Measurements from ENCODE around the gene GNA12.
A peak's percentile ranks its signal among the peaks of the same experiment; 100 is the strongest.

Gene GNA12

DNA sequence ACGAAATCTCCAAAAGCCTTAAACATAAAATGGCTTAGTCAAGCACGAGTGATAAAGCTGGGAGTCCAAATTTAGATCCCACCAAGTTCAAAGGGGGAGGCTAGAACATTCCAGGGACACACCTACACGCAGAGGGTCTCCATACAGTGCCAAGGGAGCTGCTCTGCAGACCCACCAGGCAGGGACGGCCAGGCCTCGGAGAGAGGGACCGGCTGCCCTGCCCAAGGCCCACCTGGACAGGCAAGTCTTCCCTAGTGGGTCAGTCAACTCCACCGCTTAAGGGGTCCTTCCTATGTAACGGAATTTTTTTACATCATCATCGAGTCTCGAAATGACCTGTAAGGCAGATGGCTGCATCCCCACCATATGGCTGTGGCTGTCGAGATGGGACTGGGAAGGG lies 127.6 kb downstream of the GNA12 start:
- Histone ChIP-seq H3K79me1 (ENCODE audit: low read depth, low read length) (no peaks in the 10 kb centered on the region), H3K14ac (ENCODE audit: low read length) (no peak overlapping the region), H3K27ac (replicated peaks; ENCODE audit: low read length) (no peak overlapping the region), H2AK5ac (ENCODE audit: low read depth, low read length) (no peak overlapping the region), H3K23ac (ENCODE audit: low read depth, low read length, poor library complexity) (peak overlapping the region; percentile 50), H3K4me2 (ENCODE audit: insufficient read depth, low read length, poor library complexity, severe bottlenecking) (no peak overlapping the region), H4K8ac (ENCODE audit: low read depth, low read length) (no peak overlapping the region), H2BK120ac (ENCODE audit: low read depth, low read length) (no peak overlapping the region), H3K27me3 (ENCODE audit: control insufficient read depth in 3 of 3, insufficient read depth in 3 of 3, low read depth in 1 of 3, low read length in 3 of 3) (no peaks in the 10 kb centered on the region), H2BK5ac (ENCODE audit: low read length) (no peak overlapping the region), H3K4ac (ENCODE audit: low read length) (no peak overlapping the region), H3K9me3 (replicated peaks in 1 of 2; ENCODE audit: control insufficient read depth in 2 of 2, insufficient read depth in 1 of 2, low read depth in 1 of 2, low read length in 2 of 2) (no peaks in the 10 kb centered on the region), H3K4me3 (ENCODE audit: low read length in 2 of 2) (no peak overlapping the region), H3K4me1 (ENCODE audit: control insufficient read depth in 2 of 2, insufficient read depth in 1 of 2, low read depth in 1 of 2, low read length in 2 of 2) (peaks cover 2 to 10% of the 10 kb centered on the region in 2 donors), H3K9ac (ENCODE audit: low read depth, low read length, poor library complexity) (no peak overlapping the region), H3K36me3 (replicated peaks in 1 of 2; ENCODE audit: control insufficient read depth in 2 of 2, insufficient read depth in 2 of 2, low read length in 2 of 2) (peaks cover 12 to 23% of the 10 kb centered on the region in 2 donors), H2AFZ (ENCODE audit: low read length) (no peak overlapping the region), H2BK15ac (ENCODE audit: low read length) (no peak overlapping the region), H2BK12ac (ENCODE audit: low read length) (no peak overlapping the region), H4K91ac (ENCODE audit: low read depth, low read length, poor library complexity) (no peak overlapping the region), H3K18ac (ENCODE audit: low read length) (no peak overlapping the region)
- no CpG with 5 or more reads among the region's 11 CpGs for WGBS, 2 donors (ENCODE audit: extremely low coverage in 2 of 2, insufficient read length in 2 of 2, insufficient replicate concordance in 1 of 2)
- DNase-seq (ENCODE audit: low spot score), result no peak

DNA sequence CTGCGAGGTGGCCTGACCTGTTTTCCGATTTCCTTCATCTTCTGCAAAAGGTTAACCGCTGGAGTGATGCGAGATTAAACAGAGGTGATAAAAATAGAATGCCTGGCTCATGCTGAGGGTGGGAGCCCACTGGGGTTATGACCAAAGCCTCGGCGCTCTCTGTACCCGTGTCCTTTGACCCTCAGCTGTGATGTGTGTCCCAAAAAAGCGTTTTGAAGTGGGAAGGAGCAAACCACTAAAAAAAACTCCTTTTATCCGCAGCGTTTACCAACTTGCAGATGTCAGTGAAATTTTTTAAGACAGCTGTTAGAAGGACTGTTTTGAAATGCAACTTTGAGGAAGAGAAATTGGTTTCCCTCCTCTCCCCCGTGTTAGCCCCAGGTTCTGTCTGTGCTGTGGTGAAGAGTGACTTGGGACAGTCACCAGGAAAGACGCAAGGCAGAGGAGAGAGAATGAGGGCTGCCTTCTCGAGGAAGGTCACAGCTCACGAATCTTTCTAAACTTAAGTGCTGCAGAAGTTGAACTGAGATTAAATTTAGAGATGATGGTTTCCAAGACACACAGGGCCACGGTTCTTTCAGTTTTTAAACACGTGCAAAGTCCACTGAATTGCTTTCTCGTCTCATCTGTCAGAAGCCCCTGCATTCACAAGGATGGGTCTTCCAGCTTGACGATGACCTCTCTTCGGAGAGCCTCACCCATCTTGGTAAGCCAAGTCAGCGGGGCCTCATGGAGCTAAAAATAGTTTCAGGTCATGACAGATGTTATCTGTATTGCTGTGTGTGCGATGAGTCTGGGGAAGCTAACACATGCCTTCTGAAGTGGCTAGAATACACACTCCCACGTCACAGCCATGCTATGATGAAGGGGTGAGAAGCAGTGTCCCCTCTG lies 128.5 kb downstream of the GNA12 start:
- peaks cover 0 to 5% of the 10 kb centered on the region in 2 donors for H3K9me3 ChIP-seq (replicated peaks in 1 of 2; ENCODE audit: control insufficient read depth in 2 of 2, insufficient read depth in 1 of 2, low read depth in 1 of 2, low read length in 2 of 2)
- WGBS, 2 donors (ENCODE audit: extremely low coverage in 2 of 2, insufficient read length in 2 of 2, insufficient replicate concordance in 1 of 2), result no CpG with 5 or more reads among the region's 22 CpGs
- H3K4me1 ChIP-seq (ENCODE audit: control insufficient read depth in 2 of 2, insufficient read depth in 1 of 2, low read depth in 1 of 2, low read length in 2 of 2), result peaks cover 2 to 10% of the 10 kb centered on the region in 2 donors
- no peak overlapping the region for H3K14ac ChIP-seq (ENCODE audit: low read length)
- no peak overlapping the region for H2AFZ ChIP-seq (ENCODE audit: low read length)
- no peak overlapping the region for H3K9ac ChIP-seq (ENCODE audit: low read depth, low read length, poor library complexity)
- H3K27me3 ChIP-seq (ENCODE audit: control insufficient read depth in 3 of 3, insufficient read depth in 3 of 3, low read depth in 1 of 3, low read length in 3 of 3), result no peaks in the 10 kb centered on the region
- H3K27ac ChIP-seq (replicated peaks; ENCODE audit: low read length), result no peak overlapping the region
- no peak overlapping the region for H3K18ac ChIP-seq (ENCODE audit: low read length)
- H4K8ac ChIP-seq (ENCODE audit: low read depth, low read length), result no peak overlapping the region
- no peak overlapping the region for H2BK15ac ChIP-seq (ENCODE audit: low read length)
- H3K79me1 ChIP-seq (ENCODE audit: low read depth, low read length), result no peaks in the 10 kb centered on the region
- H3K4me3 ChIP-seq (ENCODE audit: low read length in 2 of 2), result no peak overlapping the region
- no peak overlapping the region for H3K4ac ChIP-seq (ENCODE audit: low read length)
- no peak overlapping the region for H2AK5ac ChIP-seq (ENCODE audit: low read depth, low read length)
- H4K91ac ChIP-seq (ENCODE audit: low read depth, low read length, poor library complexity), result no peak overlapping the region
- H3K23ac ChIP-seq (ENCODE audit: low read depth, low read length, poor library complexity), result no peak overlapping the region
- H2BK5ac ChIP-seq (ENCODE audit: low read length), result no peak overlapping the region
- H3K4me2 ChIP-seq (ENCODE audit: insufficient read depth, low read length, poor library complexity, severe bottlenecking), result no peak overlapping the region
- H3K36me3 ChIP-seq (replicated peaks in 1 of 2; ENCODE audit: control insufficient read depth in 2 of 2, insufficient read depth in 2 of 2, low read length in 2 of 2), result peaks cover 8 to 23% of the 10 kb centered on the region in 2 donors
- no peak overlapping the region for H2BK12ac ChIP-seq (ENCODE audit: low read length)
- no peak for DNase-seq (ENCODE audit: low spot score)
- no peak overlapping the region for H2BK120ac ChIP-seq (ENCODE audit: low read depth, low read length)

DNA sequence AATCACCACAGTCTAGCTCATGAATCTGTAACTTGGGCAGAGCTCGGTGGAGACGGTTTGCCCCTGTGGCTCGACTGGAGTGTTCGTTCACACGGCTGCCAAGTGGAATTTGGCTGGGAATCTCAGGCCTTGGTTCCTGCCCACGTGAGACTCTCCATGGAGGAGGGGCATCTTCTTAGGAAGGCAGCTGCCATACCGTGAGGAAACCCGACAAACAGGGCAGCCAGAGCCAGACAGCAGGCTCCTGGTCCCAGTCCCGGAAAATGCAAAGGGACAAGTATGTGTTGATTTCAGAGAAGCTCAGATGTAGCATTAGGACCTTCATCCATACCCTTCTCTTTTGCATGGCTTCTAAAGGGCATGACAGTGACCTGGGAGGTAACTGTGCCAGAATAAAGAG lies 129.5 kb downstream of the GNA12 start:
- Histone ChIP-seq H3K9me3 (replicated peaks in 1 of 2; ENCODE audit: control insufficient read depth in 2 of 2, insufficient read depth in 1 of 2, low read depth in 1 of 2, low read length in 2 of 2) (peaks cover 0 to 5% of the 10 kb centered on the region in 2 donors), H4K8ac (ENCODE audit: low read depth, low read length) (no peak overlapping the region), H3K9ac (ENCODE audit: low read depth, low read length, poor library complexity) (no peak overlapping the region), H3K4ac (ENCODE audit: low read length) (no peak overlapping the region), H3K4me3 (ENCODE audit: low read length in 2 of 2) (no peak overlapping the region), H2BK15ac (ENCODE audit: low read length) (no peak overlapping the region), H2BK12ac (ENCODE audit: low read length) (no peak overlapping the region), H2AFZ (ENCODE audit: low read length) (no peak overlapping the region), H3K79me1 (ENCODE audit: low read depth, low read length) (no peaks in the 10 kb centered on the region), H3K14ac (ENCODE audit: low read length) (no peak overlapping the region), H3K4me2 (ENCODE audit: insufficient read depth, low read length, poor library complexity, severe bottlenecking) (no peak overlapping the region), H2BK120ac (ENCODE audit: low read depth, low read length) (no peak overlapping the region), H2AK5ac (ENCODE audit: low read depth, low read length) (no peak overlapping the region), H3K18ac (ENCODE audit: low read length) (no peak overlapping the region), H3K27me3 (ENCODE audit: control insufficient read depth in 3 of 3, insufficient read depth in 3 of 3, low read depth in 1 of 3, low read length in 3 of 3) (no peaks in the 10 kb centered on the region), H2BK5ac (ENCODE audit: low read length) (no peak overlapping the region), H3K23ac (ENCODE audit: low read depth, low read length, poor library complexity) (no peak overlapping the region), H3K27ac (replicated peaks; ENCODE audit: low read length) (no peak overlapping the region), H3K4me1 (ENCODE audit: control insufficient read depth in 2 of 2, insufficient read depth in 1 of 2, low read depth in 1 of 2, low read length in 2 of 2) (peaks cover 4 to 16% of the 10 kb centered on the region in 2 donors), H3K36me3 (replicated peaks in 1 of 2; ENCODE audit: control insufficient read depth in 2 of 2, insufficient read depth in 2 of 2, low read length in 2 of 2) (peaks cover 5 to 22% of the 10 kb centered on the region in 2 donors), H4K91ac (ENCODE audit: low read depth, low read length, poor library complexity) (no peak overlapping the region)
- DNase-seq (ENCODE audit: low spot score), result no peak
- no CpG with 5 or more reads among the region's 9 CpGs for WGBS, 2 donors (ENCODE audit: extremely low coverage in 2 of 2, insufficient read length in 2 of 2, insufficient replicate concordance in 1 of 2)

DNA sequence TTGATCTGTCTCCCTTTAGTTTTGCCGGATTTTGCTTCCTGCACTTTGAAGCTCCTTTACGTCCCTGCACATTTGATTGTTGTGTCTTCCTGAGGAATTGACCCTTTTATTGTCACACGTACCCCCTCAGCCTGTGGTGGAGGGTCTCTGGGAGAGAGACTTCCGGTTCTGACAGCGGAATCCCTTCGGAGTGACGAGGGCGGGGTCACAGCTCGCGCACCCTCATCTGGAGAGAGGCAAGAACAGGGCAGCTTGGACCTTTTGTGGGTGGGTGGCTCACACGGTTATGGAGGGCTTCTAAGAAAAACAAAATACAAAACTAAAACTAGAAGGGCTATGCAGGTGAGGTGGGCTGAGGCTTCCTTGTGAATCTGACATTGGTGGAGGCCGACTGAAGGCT lies 130.1 kb downstream of the GNA12 start:
- H3K27ac ChIP-seq (replicated peaks; ENCODE audit: low read length), result no peak overlapping the region

More for the DNA sequence above, 130.1 kb downstream of the GNA12 start:
- Histone ChIP-seq H3K23ac (ENCODE audit: low read depth, low read length, poor library complexity) (no peak overlapping the region), H3K4me3 (ENCODE audit: low read length in 2 of 2) (no peak overlapping the region), H2BK120ac (ENCODE audit: low read depth, low read length) (no peak overlapping the region), H3K27me3 (ENCODE audit: control insufficient read depth in 3 of 3, insufficient read depth in 3 of 3, low read depth in 1 of 3, low read length in 3 of 3) (peaks cover 0 to 2% (median 0%) of the 10 kb centered on the region in 3 experiments), H3K4ac (ENCODE audit: low read length) (no peak overlapping the region), H2BK5ac (ENCODE audit: low read length) (no peak overlapping the region), H3K14ac (ENCODE audit: low read length) (no peak overlapping the region), H3K9me3 (replicated peaks in 1 of 2; ENCODE audit: control insufficient read depth in 2 of 2, insufficient read depth in 1 of 2, low read depth in 1 of 2, low read length in 2 of 2) (peaks cover 0 to 5% of the 10 kb centered on the region in 2 donors), H3K18ac (ENCODE audit: low read length) (no peak overlapping the region), H3K79me1 (ENCODE audit: low read depth, low read length) (no peaks in the 10 kb centered on the region), H4K91ac (ENCODE audit: low read depth, low read length, poor library complexity) (no peak overlapping the region), H3K36me3 (replicated peaks in 1 of 2; ENCODE audit: control insufficient read depth in 2 of 2, insufficient read depth in 2 of 2, low read length in 2 of 2) (peaks cover 5 to 22% of the 10 kb centered on the region in 2 donors), H3K4me2 (ENCODE audit: insufficient read depth, low read length, poor library complexity, severe bottlenecking) (no peak overlapping the region), H3K9ac (ENCODE audit: low read depth, low read length, poor library complexity) (no peak overlapping the region), H2BK12ac (ENCODE audit: low read length) (no peak overlapping the region), H3K4me1 (ENCODE audit: control insufficient read depth in 2 of 2, insufficient read depth in 1 of 2, low read depth in 1 of 2, low read length in 2 of 2) (peaks cover 6 to 16% of the 10 kb centered on the region in 2 donors), H2AK5ac (ENCODE audit: low read depth, low read length) (no peak overlapping the region), H4K8ac (ENCODE audit: low read depth, low read length) (no peak overlapping the region), H2BK15ac (ENCODE audit: low read length) (no peak overlapping the region), H2AFZ (ENCODE audit: low read length) (no peak overlapping the region)
- no peak for DNase-seq (ENCODE audit: low spot score)
- WGBS, 2 donors (ENCODE audit: extremely low coverage in 2 of 2, insufficient read length in 2 of 2, insufficient replicate concordance in 1 of 2), result no CpG with 5 or more reads among the region's 12 CpGs

All from neuronal stem cell (in vitro differentiated cells).